ENCODE data around the gene FES. TPM values are rescaled to one million over a fixed set of nuclear protein-coding genes. Genes with fewer than 3 reads are reported as not detected.
"Not testable (repeated sequence)": the region's sequence is repeated elsewhere in the genome, so short reads cannot be mapped to it uniquely, and the experiment has no call there.

The FES gene
- total and polyA plus RNA-seq, 2 donors, result 27.0 to 30.0 TPM

DNA sequence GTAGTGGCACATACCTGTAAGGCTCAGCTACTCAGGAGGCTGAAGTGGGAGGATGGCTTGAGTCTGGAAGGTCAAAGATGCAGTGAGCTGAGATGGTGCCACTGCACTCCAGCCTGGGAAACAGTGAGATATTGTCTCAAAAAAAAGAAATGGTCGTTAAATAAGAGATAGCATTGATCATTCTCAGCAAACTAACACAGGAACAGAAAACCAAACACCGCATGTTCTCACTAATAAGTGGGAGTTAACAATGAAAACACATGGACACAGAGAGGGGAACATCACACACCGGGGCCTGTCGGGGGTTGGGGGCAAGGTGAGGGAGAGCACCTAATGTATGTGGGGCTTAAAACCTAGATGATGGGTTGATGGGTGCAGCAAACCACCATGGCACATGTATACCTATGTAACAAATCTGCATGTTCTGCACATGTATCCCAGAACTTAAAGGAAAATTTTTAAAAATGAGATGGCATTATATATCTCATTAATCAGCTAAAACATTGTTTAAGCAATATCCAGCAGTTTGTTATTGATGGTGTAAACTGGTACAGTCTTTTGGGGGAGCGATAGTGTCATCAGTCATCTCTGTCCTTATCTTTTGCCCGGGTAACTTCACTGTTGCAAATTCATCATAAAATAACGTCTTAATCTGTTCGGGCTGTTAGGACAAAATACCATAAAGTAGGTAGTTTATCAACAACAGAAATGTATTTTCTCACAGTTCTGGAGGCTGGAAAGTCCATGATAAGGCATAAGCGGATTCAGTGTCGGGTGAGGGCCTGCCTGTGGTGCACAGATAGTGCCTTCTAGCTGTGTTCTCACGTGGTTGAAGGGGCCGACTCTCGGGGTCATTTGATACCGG, 17.1 kb downstream of the FES start:
- 56% methylated on average over 14 of the region's 14 CpGs for WGBS

DNA sequence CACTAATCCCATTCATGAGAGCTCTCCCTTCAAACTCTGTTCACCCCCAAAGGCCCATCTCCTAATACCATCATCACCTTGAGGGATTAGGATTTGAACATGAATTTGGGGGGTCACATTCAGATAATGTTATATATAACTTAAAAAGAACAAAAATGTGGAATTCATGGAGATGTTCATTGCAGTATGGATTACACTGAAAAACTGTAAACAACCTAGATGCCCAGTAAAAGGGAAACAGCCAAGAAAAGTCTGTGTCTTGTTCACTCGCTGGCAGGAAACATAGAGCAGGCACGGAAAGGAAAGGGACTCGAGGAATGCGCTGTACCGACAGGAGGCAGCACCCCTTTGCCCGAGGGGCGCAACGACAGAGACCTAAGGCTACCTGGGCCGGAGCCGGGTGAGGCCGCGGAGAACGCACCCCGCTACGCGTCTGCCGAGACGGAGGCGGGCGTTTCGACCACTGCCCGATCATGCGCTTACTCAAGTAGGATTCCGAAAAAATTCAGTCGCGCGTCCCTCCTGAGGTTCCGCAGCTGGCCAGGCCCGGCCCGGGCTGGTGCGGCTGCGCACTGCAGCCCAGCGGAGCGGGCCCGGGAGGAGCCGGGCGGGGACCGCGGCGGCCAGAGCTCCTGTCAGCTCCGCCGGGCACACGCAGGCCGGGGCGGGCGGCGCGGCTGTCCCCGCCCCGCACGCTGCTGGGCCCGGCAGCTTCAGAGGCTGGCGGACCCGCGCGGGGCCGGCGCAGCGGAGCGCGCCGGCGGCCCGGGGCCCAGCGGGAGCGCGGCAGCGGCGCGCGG, 17.9 kb downstream of the FES start:
- Histone ChIP-seq H3K27ac (ENCODE audit: low read depth) (peak overlapping the region; percentile 90), H3K4me1 (ENCODE audit: insufficient read depth) (no peaks in the 10 kb centered on the region), H3K4me3 (ENCODE audit: low read depth, low read length) (peak overlapping the region; percentile 81), H3K36me3 (ENCODE audit: insufficient read depth) (no peaks in the 10 kb centered on the region)
- under 1% methylated on average over 71 of the region's 71 CpGs for WGBS
- no peak for DNase-seq (ENCODE audit: extremely low spot score)

More for the DNA sequence above, 17.1 kb downstream of the FES start:
- Histone ChIP-seq H3K27ac (ENCODE audit: low read depth) (no peak overlapping the region), H3K4me3 (ENCODE audit: low read depth, low read length) (no peak overlapping the region), H3K4me1 (ENCODE audit: insufficient read depth) (no peaks in the 10 kb centered on the region), H3K36me3 (ENCODE audit: insufficient read depth) (no peaks in the 10 kb centered on the region)
- DNase-seq (ENCODE audit: extremely low spot score), result no peak

DNA sequence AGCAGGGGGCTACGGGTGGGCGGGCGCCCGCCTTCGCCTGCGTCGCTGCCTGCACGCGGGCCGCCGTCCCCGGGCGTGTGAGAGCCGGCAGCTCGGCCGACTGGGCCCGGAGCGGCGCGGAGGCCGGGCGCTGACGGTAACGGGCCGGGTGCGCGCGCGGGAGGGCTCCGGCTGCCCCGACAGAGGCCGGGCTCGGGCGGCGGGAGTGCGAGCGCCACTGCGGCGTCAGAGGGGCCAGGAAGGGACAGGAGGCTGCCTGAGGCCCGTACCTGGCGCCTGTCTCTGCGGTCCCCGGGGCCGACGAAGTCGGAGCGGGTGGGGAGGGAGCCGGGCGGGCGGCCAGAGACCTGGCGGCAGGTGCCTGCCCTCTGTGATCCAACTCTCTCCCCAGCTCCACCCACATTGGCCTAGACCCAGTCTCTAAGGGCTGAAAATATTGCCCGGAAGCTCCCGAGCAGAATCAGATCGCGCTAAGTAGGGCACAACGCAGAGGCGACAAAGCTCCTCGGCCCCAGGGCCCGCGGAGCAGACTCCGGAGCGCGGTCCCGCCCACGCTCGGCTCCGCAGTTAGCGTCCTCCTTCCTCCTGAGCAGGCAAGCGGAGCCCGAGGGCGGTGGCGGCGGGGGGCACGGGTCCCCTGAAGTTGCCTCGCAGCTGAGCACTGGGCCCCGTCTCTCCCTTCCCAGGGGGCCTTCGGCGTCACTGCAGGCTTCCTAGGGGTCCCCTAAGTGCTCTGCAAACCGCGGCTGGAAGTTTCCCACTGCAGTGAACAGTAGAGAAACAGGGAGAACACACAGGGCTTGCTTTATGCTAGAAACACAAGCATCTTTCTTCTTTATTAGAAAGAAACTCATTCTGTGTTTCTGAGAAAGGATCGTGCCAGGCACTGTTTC, 18.8 kb downstream of the FES start, which contains the start of gene MAN2A2:
MAN2A2 (plus strand) TSS at position 463 of the 893 bp plus-strand sequence. CDS start 906 bp downstream, outside the sequence.
- Histone ChIP-seq H3K36me3 (ENCODE audit: insufficient read depth) (no peaks in the 10 kb centered on the region), H3K4me1 (ENCODE audit: insufficient read depth) (no peaks in the 10 kb centered on the region), H3K27ac (ENCODE audit: low read depth) (peak within 1 kb of the TSS; percentile 90), H3K4me3 (ENCODE audit: low read depth, low read length) (peak within 1 kb of the TSS; percentile 81)
- DNase-seq (ENCODE audit: extremely low spot score), result no peak
- WGBS, result under 1% methylated on average over 81 of the region's 81 CpGs

DNA sequence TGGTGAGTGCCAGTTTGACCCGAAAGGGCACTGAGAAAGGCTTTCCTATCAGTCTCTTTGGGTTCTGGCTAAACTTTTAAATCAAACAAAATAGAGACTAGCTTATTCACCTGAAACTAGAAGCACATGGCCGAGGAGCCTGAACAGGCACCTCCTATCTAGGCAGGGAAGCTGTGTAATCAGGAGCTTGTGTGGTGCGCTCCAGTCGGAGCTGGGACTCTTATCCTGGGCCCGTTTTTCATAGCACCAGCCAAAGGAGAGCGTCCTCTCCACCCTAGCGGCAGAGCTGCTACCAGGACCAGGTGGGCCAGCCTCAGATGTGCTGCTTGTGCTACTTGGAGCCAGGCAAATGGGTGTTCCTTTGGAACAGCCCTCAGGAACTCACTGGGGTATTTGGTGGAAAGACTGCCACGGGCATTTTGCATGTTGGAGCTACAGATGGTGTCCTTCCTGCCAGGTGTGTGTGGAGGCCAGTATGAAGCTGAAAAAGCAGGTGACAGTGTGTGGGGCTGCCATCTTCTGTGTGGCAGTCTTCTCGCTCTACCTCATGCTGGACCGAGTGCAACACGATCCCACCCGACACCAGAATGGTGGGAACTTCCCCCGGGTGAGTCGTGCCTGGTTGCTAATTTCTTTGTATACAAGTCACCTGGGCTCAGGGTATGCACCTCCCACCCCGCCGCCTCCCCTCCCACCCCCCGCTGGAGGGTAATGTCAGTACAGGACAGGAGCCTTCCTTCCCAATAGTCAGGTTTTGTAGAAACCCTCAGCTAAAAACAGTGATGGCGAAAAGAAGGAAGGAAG, 19.6 kb downstream of the FES start:
- Histone ChIP-seq H3K4me1 (ENCODE audit: insufficient read depth) (no peaks in the 10 kb centered on the region), H3K36me3 (ENCODE audit: insufficient read depth) (no peaks in the 10 kb centered on the region), H3K4me3 (ENCODE audit: low read depth, low read length) (no peak overlapping the region), H3K27ac (ENCODE audit: low read depth) (no peak overlapping the region)
- WGBS, result 73% methylated on average over 18 of the region's 18 CpGs
- DNase-seq (ENCODE audit: extremely low spot score), result no peak

DNA sequence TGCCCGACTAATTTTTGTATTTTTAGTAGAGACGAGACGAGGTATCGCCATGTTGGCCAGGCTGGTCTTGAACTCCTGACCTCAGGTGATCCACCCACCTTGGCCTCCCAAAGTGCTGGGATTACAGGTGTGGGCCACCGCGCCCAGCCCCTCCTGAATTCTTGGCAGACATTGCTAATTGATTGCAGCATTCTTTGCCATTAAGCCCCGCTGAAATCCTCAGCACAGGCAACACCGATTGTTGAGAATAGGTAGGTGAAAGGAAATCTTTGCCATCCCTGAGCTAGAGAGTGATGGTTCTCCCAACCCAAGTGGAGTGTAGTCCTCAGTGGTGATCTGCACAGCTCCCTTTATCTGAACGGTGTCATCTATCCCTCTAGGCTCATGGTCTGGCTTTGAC, 20.4 kb downstream of the FES start:
- H3K27ac ChIP-seq (ENCODE audit: low read depth), result no peak overlapping the region
- no peak for DNase-seq (ENCODE audit: extremely low spot score)
- H3K4me3 ChIP-seq (ENCODE audit: low read depth, low read length), result no peak overlapping the region
- no peaks in the 10 kb centered on the region for H3K4me1 ChIP-seq (ENCODE audit: insufficient read depth)
- H3K36me3 ChIP-seq (ENCODE audit: insufficient read depth), result peaks cover under 1% of the 10 kb centered on the region
- 94% methylated on average over 9 of the region's 9 CpGs for WGBS

DNA sequence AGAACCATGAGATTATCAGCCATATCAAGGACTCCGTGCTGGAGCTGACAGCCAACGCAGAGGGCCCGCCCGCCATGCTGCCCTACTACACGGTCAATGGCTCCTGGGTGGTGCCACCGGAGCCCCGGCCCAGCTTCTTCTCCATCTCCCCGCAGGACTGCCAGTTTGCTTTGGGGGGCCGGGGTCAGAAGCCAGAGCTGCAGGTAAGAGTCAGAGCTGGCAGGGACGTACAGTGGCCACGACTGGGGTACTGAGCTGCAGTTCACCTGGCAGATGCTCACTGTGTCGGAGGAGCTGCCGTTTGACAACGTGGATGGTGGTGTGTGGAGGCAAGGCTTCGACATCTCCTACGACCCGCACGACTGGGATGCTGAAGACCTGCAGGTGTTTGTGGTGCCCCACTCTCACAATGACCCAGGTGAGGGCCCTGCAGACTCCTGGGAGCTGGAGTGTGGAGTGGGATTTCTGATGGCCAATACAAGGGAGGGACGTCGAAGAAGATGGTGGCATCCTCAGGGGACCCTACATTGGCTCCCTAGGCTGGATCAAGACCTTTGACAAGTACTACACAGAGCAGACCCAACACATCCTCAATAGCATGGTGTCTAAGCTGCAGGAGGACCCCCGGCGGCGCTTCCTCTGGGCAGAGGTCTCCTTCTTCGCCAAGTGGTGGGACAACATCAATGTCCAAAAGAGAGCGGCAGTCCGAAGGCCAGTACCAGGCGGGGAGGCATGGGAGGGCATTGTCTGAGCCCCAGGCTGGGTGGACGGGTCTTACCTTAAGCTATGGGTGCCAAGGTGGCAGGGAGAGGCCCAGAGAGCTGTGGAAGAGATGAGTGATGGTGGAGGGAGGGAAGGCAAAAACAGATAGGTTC, 21.2 kb downstream of the FES start:
- peaks cover 3% of the 10 kb centered on the region for H3K36me3 ChIP-seq (ENCODE audit: insufficient read depth)
- no peak overlapping the region for H3K4me3 ChIP-seq (ENCODE audit: low read depth, low read length)
- no peak overlapping the region for H3K27ac ChIP-seq (ENCODE audit: low read depth)
- 93% methylated on average over 28 of the region's 28 CpGs for WGBS
- no peaks in the 10 kb centered on the region for H3K4me1 ChIP-seq (ENCODE audit: insufficient read depth)
- DNase-seq (ENCODE audit: extremely low spot score), result no peak

DNA sequence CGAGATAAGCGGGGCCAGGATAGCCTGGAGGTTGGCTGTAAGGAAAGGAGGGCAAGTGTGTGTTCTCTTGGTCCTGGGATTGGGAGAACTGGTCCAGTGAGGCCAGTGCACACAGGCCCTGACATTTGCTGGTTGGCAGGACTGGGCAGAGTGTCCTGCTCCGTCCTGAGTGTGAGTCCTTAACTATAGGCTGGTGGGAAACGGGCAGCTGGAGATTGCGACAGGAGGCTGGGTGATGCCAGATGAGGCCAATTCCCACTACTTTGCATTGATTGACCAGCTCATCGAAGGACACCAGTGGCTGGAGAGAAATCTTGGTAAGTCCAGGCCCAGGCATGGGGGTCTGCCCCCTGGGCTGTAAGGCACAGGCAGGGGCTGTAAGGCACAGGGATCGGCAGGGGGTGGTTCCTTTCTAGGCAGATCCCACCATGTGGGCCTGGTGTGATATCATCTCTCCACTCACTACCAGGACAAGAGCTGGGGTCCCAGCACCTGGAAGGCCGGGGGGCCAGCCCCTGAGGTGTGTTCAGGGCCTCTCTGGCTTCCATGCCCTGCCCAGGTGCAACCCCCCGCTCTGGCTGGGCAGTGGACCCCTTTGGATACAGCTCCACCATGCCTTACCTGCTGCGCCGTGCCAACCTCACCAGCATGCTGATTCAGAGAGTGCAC, 22.0 kb downstream of the FES start:
- no peak overlapping the region for H3K4me3 ChIP-seq (ENCODE audit: low read depth, low read length)
- H3K27ac ChIP-seq (ENCODE audit: low read depth), result no peak overlapping the region
- WGBS, result 96% methylated on average over 11 of the region's 11 CpGs
- H3K36me3 ChIP-seq (ENCODE audit: insufficient read depth), result peaks cover 3% of the 10 kb centered on the region
- no peak for DNase-seq (ENCODE audit: extremely low spot score)
- H3K4me1 ChIP-seq (ENCODE audit: insufficient read depth), result no peaks in the 10 kb centered on the region

DNA sequence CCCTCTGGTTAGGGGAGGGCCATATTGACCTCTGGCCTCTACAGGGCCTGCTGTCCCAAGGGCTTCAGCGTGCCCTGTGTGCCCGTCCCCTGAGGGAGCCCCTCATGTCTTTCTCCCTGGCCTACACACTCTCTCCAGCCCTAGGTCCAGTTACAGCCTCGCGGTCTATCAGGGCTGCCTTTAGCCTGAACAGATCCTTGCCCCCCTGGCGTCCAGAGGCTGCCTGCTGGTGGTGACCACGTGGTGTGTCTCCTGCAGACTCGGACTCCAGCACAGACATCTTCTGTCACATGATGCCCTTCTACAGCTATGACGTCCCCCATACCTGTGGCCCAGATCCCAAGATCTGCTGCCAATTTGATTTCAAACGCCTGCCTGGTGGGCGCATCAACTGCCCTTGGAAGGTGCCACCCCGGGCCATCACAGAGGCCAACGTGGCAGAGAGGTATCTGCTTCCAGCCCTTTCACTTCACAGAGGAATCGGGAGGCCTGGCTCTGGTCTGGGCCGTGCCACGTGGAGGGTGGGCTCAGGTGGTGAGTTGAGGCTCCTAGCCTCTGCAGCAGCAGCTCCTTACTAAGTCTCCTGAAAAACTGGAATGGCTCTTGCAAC, 22.9 kb downstream of the FES start:
- Histone ChIP-seq H3K27ac (ENCODE audit: low read depth) (no peak overlapping the region), H3K4me3 (ENCODE audit: low read depth, low read length) (no peak overlapping the region), H3K36me3 (ENCODE audit: insufficient read depth) (peaks cover 6% of the 10 kb centered on the region), H3K4me1 (ENCODE audit: insufficient read depth) (no peaks in the 10 kb centered on the region)
- DNase-seq (ENCODE audit: extremely low spot score), result no peak
- 79% methylated on average over 15 of the region's 15 CpGs for WGBS

DNA sequence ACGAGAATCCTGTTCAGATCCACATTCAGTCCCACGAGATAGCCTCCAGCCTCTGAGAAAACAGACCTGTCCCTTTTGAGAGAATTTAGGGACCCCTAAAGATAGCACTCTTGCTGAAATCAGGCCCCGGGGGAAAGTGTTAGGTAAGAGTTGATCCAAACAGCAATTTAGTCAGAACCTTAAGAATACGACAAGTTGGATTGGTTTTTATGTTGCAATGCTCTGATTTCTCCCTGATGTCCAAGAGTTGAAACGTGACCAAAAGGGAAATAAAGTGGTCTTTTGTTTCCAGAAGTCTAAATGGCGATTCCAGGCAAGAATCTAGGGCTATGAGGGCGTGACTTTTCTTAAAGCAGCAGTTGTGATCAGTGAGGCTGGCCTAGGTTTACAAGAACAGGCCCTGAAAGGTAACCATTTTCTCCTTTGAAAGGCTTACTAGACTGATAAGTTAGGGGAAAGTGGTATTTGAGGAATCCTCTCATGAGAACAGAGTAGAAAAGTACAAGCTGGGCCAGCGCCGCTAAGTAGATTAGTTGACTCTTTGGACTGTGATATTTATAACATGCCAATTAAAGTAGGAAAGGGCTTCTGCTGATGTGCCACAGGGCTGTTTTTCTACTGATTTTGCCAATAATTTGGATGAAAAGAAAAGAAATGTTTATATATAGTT, 23.7 kb downstream of the FES start:
- WGBS, result 83% methylated on average over 9 of the region's 9 CpGs
- no peak overlapping the region for H3K4me3 ChIP-seq (ENCODE audit: low read depth, low read length)
- peaks cover 9% of the 10 kb centered on the region for H3K36me3 ChIP-seq (ENCODE audit: insufficient read depth)
- no peaks in the 10 kb centered on the region for H3K4me1 ChIP-seq (ENCODE audit: insufficient read depth)
- H3K27ac ChIP-seq (ENCODE audit: low read depth), result no peak overlapping the region
- DNase-seq (ENCODE audit: extremely low spot score), result no peak

DNA sequence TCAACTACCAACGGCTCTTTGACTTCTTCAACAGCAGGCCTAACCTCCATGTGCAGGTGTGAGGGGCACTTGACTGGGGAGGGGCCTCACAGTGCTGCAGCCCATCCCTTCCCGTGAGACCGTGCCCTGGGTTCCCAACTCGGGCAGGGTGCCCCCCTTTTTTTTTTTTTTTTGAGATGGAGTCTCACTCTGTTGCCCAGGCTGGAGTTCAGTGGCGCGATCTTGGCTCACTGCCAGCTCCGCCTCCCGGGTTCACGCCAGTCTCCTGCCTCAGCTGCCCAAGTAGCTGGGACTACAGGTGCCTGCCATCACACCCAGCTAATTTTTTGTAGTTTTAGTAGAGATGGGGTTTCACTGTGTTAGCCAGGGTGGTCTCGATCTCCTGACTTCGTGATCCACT, 25.1 kb downstream of the FES start:
- 90% methylated on average over 11 of the region's 11 CpGs for WGBS
- peaks cover 11% of the 10 kb centered on the region for H3K36me3 ChIP-seq (ENCODE audit: insufficient read depth)

DNA sequence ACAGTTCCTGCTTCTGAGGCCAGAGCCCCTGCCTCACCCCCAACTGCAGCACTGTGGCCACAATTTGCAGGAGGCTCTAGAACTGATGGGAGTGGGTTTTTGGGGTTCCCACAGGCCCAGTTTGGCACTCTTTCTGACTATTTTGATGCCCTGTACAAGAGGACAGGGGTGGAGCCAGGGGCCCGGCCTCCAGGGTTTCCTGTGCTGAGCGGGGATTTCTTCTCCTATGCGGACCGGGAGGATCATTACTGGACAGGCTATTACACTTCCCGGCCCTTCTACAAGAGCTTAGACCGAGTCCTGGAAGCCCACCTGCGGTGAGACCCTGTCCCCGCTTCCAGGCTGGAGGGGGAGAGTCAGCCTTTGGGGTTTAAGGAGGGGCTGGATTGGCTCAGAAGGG, 25.7 kb downstream of the FES start:
- 93% methylated on average over 8 of the region's 8 CpGs for WGBS
- H3K4me3 ChIP-seq (ENCODE audit: low read depth, low read length), result no peak overlapping the region
- H3K27ac ChIP-seq (ENCODE audit: low read depth), result no peak overlapping the region
- H3K4me1 ChIP-seq (ENCODE audit: insufficient read depth), result no peaks in the 10 kb centered on the region
- H3K36me3 ChIP-seq (ENCODE audit: insufficient read depth), result peaks cover 11% of the 10 kb centered on the region
- DNase-seq (ENCODE audit: extremely low spot score), result no peak

More for the DNA sequence above, 25.1 kb downstream of the FES start:
- H3K27ac ChIP-seq (ENCODE audit: low read depth); H3K4me1 ChIP-seq (ENCODE audit: insufficient read depth); H3K4me3 ChIP-seq (ENCODE audit: low read depth, low read length); DNase-seq (ENCODE audit: extremely low spot score): not testable (repeated sequence)

All from urinary bladder (tissue), 4 donors.